ENCODE data around the gene LRP10.

Gene LRP10

GRCh38 chr14:22836301-22837113 lies 35.0 kb upstream of the LRP10 start, which contains the start of gene MMP14:
TSS of gene MMP14 (plus strand) at chr14:22836585. CDS start at chr14:22836818, 233 bp downstream.
- H3K4me1 ChIP-seq (ENCODE audit: control insufficient read depth, insufficient read depth, low read length) = peaks cover 11% of the 10 kb centered on the region
- H3K4me3 ChIP-seq (ENCODE audit: insufficient read depth, low read depth, low read length) = peak within 1 kb of the TSS; percentile 65
- H3K9me3 ChIP-seq (ENCODE audit: control insufficient read depth, low read length) = no peaks in the 10 kb centered on the region
- WGBS, 2 experiments = 1% methylated on average over 46 of the region's 46 CpGs
- H3K36me3 ChIP-seq (ENCODE audit: control insufficient read depth, insufficient read depth, low read length) = peaks cover 12% of the 10 kb centered on the region
- no peak within 1 kb of the TSS for H3K27ac ChIP-seq (ENCODE audit: insufficient read depth, low read depth, low read length, poor library complexity, severe bottlenecking)
- peaks cover 22% of the 10 kb centered on the region for H3K27me3 ChIP-seq (ENCODE audit: control insufficient read depth, insufficient read depth, low read length, poor library complexity, severe bottlenecking)

- H3K4me1 ChIP-seq (ENCODE audit: control insufficient read depth, insufficient read depth, low read length) = peaks cover 11% of the 10 kb centered on the region
- H3K27me3 ChIP-seq (ENCODE audit: control insufficient read depth, insufficient read depth, low read length, poor library complexity, severe bottlenecking) = peaks cover 22% of the 10 kb centered on the region
- H3K4me3 ChIP-seq (ENCODE audit: insufficient read depth, low read depth, low read length) = peak overlapping the region; percentile 65
- H3K9me3 ChIP-seq (ENCODE audit: control insufficient read depth, low read length) = no peaks in the 10 kb centered on the region
- peaks cover 10% of the 10 kb centered on the region for H3K36me3 ChIP-seq (ENCODE audit: control insufficient read depth, insufficient read depth, low read length)
- 2% methylated on average over 56 to 57 of the region's 57 CpGs for WGBS, 2 experiments
- H3K27ac ChIP-seq (ENCODE audit: insufficient read depth, low read depth, low read length, poor library complexity, severe bottlenecking) = no peak overlapping the region
Observed at GRCh38 chr14:22837114-22837749, 34.3 kb upstream of the LRP10 start.

- 31 to 32% methylated on average over 24 to 25 of the region's 25 CpGs for WGBS, 2 experiments
- Histone ChIP-seq H3K36me3 (ENCODE audit: control insufficient read depth, insufficient read depth, low read length) (peaks cover 10% of the 10 kb centered on the region), H3K27ac (ENCODE audit: insufficient read depth, low read depth, low read length, poor library complexity, severe bottlenecking) (no peak overlapping the region), H3K4me3 (ENCODE audit: insufficient read depth, low read depth, low read length) (peak overlapping the region; percentile 65), H3K27me3 (ENCODE audit: control insufficient read depth, insufficient read depth, low read length, poor library complexity, severe bottlenecking) (peaks cover 22% of the 10 kb centered on the region), H3K4me1 (ENCODE audit: control insufficient read depth, insufficient read depth, low read length) (peaks cover 11% of the 10 kb centered on the region), H3K9me3 (ENCODE audit: control insufficient read depth, low read length) (no peaks in the 10 kb centered on the region)
Observed at GRCh38 chr14:22837750-22838538, 33.6 kb upstream of the LRP10 start.

- no peak overlapping the region for H3K4me3 ChIP-seq (ENCODE audit: insufficient read depth, low read depth, low read length)
- no peak overlapping the region for H3K27ac ChIP-seq (ENCODE audit: insufficient read depth, low read depth, low read length, poor library complexity, severe bottlenecking)
- H3K27me3 ChIP-seq (ENCODE audit: control insufficient read depth, insufficient read depth, low read length, poor library complexity, severe bottlenecking) = peaks cover 22% of the 10 kb centered on the region
- no peaks in the 10 kb centered on the region for H3K9me3 ChIP-seq (ENCODE audit: control insufficient read depth, low read length)
- H3K36me3 ChIP-seq (ENCODE audit: control insufficient read depth, insufficient read depth, low read length) = peaks cover 5% of the 10 kb centered on the region
- H3K4me1 ChIP-seq (ENCODE audit: control insufficient read depth, insufficient read depth, low read length) = peaks cover 11% of the 10 kb centered on the region
- WGBS, 2 experiments = 75 to 86% methylated on average over 6 of the region's 6 CpGs
Observed at GRCh38 chr14:22838631-22839041, 32.9 kb upstream of the LRP10 start.

- no peak overlapping the region for H3K27ac ChIP-seq (ENCODE audit: insufficient read depth, low read depth, low read length, poor library complexity, severe bottlenecking)
- peaks cover 22% of the 10 kb centered on the region for H3K27me3 ChIP-seq (ENCODE audit: control insufficient read depth, insufficient read depth, low read length, poor library complexity, severe bottlenecking)
- H3K4me3 ChIP-seq (ENCODE audit: insufficient read depth, low read depth, low read length) = no peak overlapping the region
- H3K9me3 ChIP-seq (ENCODE audit: control insufficient read depth, low read length) = no peaks in the 10 kb centered on the region
- WGBS, 2 experiments = 92 to 94% methylated on average over 6 of the region's 6 CpGs
- no peaks in the 10 kb centered on the region for H3K36me3 ChIP-seq (ENCODE audit: control insufficient read depth, insufficient read depth, low read length)
- H3K4me1 ChIP-seq (ENCODE audit: control insufficient read depth, insufficient read depth, low read length) = peaks cover 11% of the 10 kb centered on the region
Observed at GRCh38 chr14:22839159-22839779, 32.3 kb upstream of the LRP10 start.

GRCh38 chr14:22841311-22841710 lies 30.2 kb upstream of the LRP10 start:
- peaks cover 7% of the 10 kb centered on the region for H3K4me1 ChIP-seq (ENCODE audit: control insufficient read depth, insufficient read depth, low read length)
- H3K9me3 ChIP-seq (ENCODE audit: control insufficient read depth, low read length) = no peaks in the 10 kb centered on the region
- peaks cover 22% of the 10 kb centered on the region for H3K27me3 ChIP-seq (ENCODE audit: control insufficient read depth, insufficient read depth, low read length, poor library complexity, severe bottlenecking)
- H3K27ac ChIP-seq (ENCODE audit: insufficient read depth, low read depth, low read length, poor library complexity, severe bottlenecking) = no peak overlapping the region
- no peaks in the 10 kb centered on the region for H3K36me3 ChIP-seq (ENCODE audit: control insufficient read depth, insufficient read depth, low read length)
- H3K4me3 ChIP-seq (ENCODE audit: insufficient read depth, low read depth, low read length) = no peak overlapping the region
- 93 to 95% methylated on average over 9 of the region's 9 CpGs for WGBS, 2 experiments

- H3K27me3 ChIP-seq (ENCODE audit: control insufficient read depth, insufficient read depth, low read length, poor library complexity, severe bottlenecking) = peaks cover 19% of the 10 kb centered on the region
- no peak overlapping the region for H3K4me3 ChIP-seq (ENCODE audit: insufficient read depth, low read depth, low read length)
- H3K36me3 ChIP-seq (ENCODE audit: control insufficient read depth, insufficient read depth, low read length) = no peaks in the 10 kb centered on the region
- peaks cover 7% of the 10 kb centered on the region for H3K4me1 ChIP-seq (ENCODE audit: control insufficient read depth, insufficient read depth, low read length)
- no peaks in the 10 kb centered on the region for H3K9me3 ChIP-seq (ENCODE audit: control insufficient read depth, low read length)
- 94% methylated on average over 8 of the region's 8 CpGs for WGBS, 2 experiments
- no peak overlapping the region for H3K27ac ChIP-seq (ENCODE audit: insufficient read depth, low read depth, low read length, poor library complexity, severe bottlenecking)
Observed at GRCh38 chr14:22841769-22842168, 29.8 kb upstream of the LRP10 start.

GRCh38 chr14:22842211-22843122 lies 29.1 kb upstream of the LRP10 start:
- H3K4me1 ChIP-seq (ENCODE audit: control insufficient read depth, insufficient read depth, low read length) = peaks cover 7% of the 10 kb centered on the region
- H3K4me3 ChIP-seq (ENCODE audit: insufficient read depth, low read depth, low read length) = no peak overlapping the region
- H3K27me3 ChIP-seq (ENCODE audit: control insufficient read depth, insufficient read depth, low read length, poor library complexity, severe bottlenecking) = peaks cover 12% of the 10 kb centered on the region
- H3K27ac ChIP-seq (ENCODE audit: insufficient read depth, low read depth, low read length, poor library complexity, severe bottlenecking) = no peak overlapping the region
- H3K36me3 ChIP-seq (ENCODE audit: control insufficient read depth, insufficient read depth, low read length) = no peaks in the 10 kb centered on the region
- WGBS, 2 experiments = 93 to 95% methylated on average over 28 of the region's 28 CpGs
- no peaks in the 10 kb centered on the region for H3K9me3 ChIP-seq (ENCODE audit: control insufficient read depth, low read length)
